Neural progenitor cell (in vitro differentiated cells): ENCODE measurements around the gene PPP6R1. TPM values are rescaled to one million over a fixed set of nuclear protein-coding genes. Genes with fewer than 3 reads are reported as not detected.

ENCODE experiments used
- DNase-seq: peaks from one replicate; pipeline ENCODE4 v3.0.0-alpha.2; 2016; ENCODE audit warnings: low spot score
- H2AFZ ChIP-seq: fragments of 200-600 bp; sonication (generic); replicated peaks from 2 replicates; pipeline ENCODE4 v1.6.1; 2016; ENCODE audit warnings: antibody characterized with exemption
- H3F3A ChIP-seq: fragments of 200-600 bp; sonication (generic); 2 replicates; pipeline ENCODE4 v1.6.1; 2016; ENCODE audit warnings: antibody characterized with exemption, low read depth
- H3K27ac ChIP-seq: fragments of 200-600 bp; sonication (generic); 2 replicates; pipeline ENCODE4 v1.5.1; 2016; ENCODE audit warnings: mild to moderate bottlenecking
- H3K27me3 ChIP-seq: fragments of 200-600 bp; sonication (generic); 2 replicates; pipeline ENCODE4 v1.6.1; 2016; ENCODE audit warnings: mild to moderate bottlenecking, moderate library complexity
- H3K36me3 ChIP-seq: fragments of 200-600 bp; sonication (generic); 2 replicates; pipeline ENCODE4 v1.5.1; 2016
- H3K4me1 ChIP-seq: fragments of 200-600 bp; sonication (generic); 2 replicates; pipeline ENCODE4 v1.6.1; 2016; ENCODE audit warnings: mixed run types
- H3K4me2 ChIP-seq: fragments of 200-600 bp; sonication (generic); 2 replicates; pipeline ENCODE4 v1.6.1; 2016
- H3K4me3 ChIP-seq: fragments of 200-600 bp; sonication (generic); 2 replicates; pipeline ENCODE4 v1.5.1; 2016
- H3K79me2 ChIP-seq: fragments of 200-600 bp; sonication (generic); 2 replicates; pipeline ENCODE4 v1.6.1; 2016; ENCODE audit warnings: low read depth
- H3K9ac ChIP-seq: fragments of 200-600 bp; sonication (generic); 2 replicates; pipeline ENCODE4 v1.6.1; 2016
- H3K9me3 ChIP-seq: fragments of 200-600 bp; sonication (generic); 2 replicates; pipeline ENCODE4 v1.5.1; 2016; ENCODE audit warnings: low read depth
- H4K20me1 ChIP-seq: fragments of 200-600 bp; sonication (generic); 2 replicates; pipeline ENCODE4 v1.6.1; 2016; ENCODE audit warnings: low read depth
- H3K27ac Mint-ChIP-seq: 3 replicates; pipeline ENCODE4 v1.8.0; 2021; ENCODE audit warnings: mixed read lengths
- H3K27me3 Mint-ChIP-seq: 2 replicates; pipeline ENCODE4 v1.8.0; 2022; ENCODE audit warnings: low read depth, mild to moderate bottlenecking, inconsistent platforms, moderate library complexity, mixed read lengths; ENCODE audit not compliant: insufficient read depth
- H3K36me3 Mint-ChIP-seq: 3 replicates; pipeline ENCODE4 v1.8.0; 2021; ENCODE audit warnings: mixed read lengths
- H3K4me1 Mint-ChIP-seq: 3 replicates; pipeline ENCODE4 v1.8.0; 2021; ENCODE audit warnings: mixed read lengths
- H3K4me3 Mint-ChIP-seq: 3 replicates; pipeline ENCODE4 v1.8.0; 2021; ENCODE audit warnings: mild to moderate bottlenecking, moderate library complexity, mixed read lengths
- H3K9me3 Mint-ChIP-seq: 3 replicates; pipeline ENCODE4 v1.8.0; 2020; ENCODE audit warnings: mixed read lengths
- CTCF ChIP-seq: fragments of 200-600 bp; sonication (generic); IDR thresholded peaks from 2 replicates; pipeline ENCODE4 v1.5.1; 2017; ENCODE audit warnings: antibody characterized with exemption, mild to moderate bottlenecking
- EZH2 ChIP-seq: fragments of 200-600 bp; sonication (generic); IDR thresholded peaks from 2 replicates; pipeline ENCODE4 v1.6.1; 2017; ENCODE audit warnings: antibody characterized with exemption, mild to moderate bottlenecking, moderate library complexity
- EZH2phosphoT487 ChIP-seq: fragments of 200-600 bp; sonication (generic); IDR thresholded peaks from 2 replicates; pipeline ENCODE4 v1.6.1; 2017; ENCODE audit warnings: antibody characterized with exemption
- total RNA-seq: library from RNA; depleted of rRNA; stranded (reverse); fragments of >200 nt; gene quantifications from 2 replicates; pipeline ENCODE4 v1.2.3, GENCODE V29; 2015; ENCODE audit warnings: low replicate concordance

PPP6R1 gene
- total RNA-seq, 1 donor from 2014 or later = 13.1 TPM

- Histone ChIP-seq H3K27me3 (no peaks in the 10 kb centered on the region), H3K9ac (peak overlapping the region; percentile 57), H3K4me1 (peaks cover 4% of the 10 kb centered on the region), H3K4me3 (peak overlapping the region; percentile 81), H3F3A (peaks cover 30% of the 10 kb centered on the region), H3K79me2 (peaks cover 16% of the 10 kb centered on the region), H3K36me3 (no peaks in the 10 kb centered on the region), H3K9me3 (no peaks in the 10 kb centered on the region), H3K4me2 (peak overlapping the region; percentile 91), H2AFZ (peak overlapping the region; percentile 86), H4K20me1 (peaks cover 3% of the 10 kb centered on the region), H3K27ac (peak overlapping the region; percentile 88)
- H3K4me3 Mint-ChIP-seq = peak overlapping the region; percentile 98
- H3K27ac Mint-ChIP-seq = peak overlapping the region; percentile 99
- H3K27me3 Mint-ChIP-seq = peaks cover 8% of the 10 kb centered on the region
- no peaks in the 10 kb centered on the region for H3K9me3 Mint-ChIP-seq
- peaks cover 10% of the 10 kb centered on the region for H3K36me3 Mint-ChIP-seq
- TF ChIP-seq CTCF = no peak
- TF ChIP-seq EZH2 = no peak
- no peak for TF ChIP-seq EZH2phosphoT487
- peaks cover 39% of the 10 kb centered on the region for H3K4me1 Mint-ChIP-seq
- no peak for DNase-seq
Measured at GRCh38 chr19:55279340-55279739, 20.5 kb upstream of the PPP6R1 start.

DNA sequence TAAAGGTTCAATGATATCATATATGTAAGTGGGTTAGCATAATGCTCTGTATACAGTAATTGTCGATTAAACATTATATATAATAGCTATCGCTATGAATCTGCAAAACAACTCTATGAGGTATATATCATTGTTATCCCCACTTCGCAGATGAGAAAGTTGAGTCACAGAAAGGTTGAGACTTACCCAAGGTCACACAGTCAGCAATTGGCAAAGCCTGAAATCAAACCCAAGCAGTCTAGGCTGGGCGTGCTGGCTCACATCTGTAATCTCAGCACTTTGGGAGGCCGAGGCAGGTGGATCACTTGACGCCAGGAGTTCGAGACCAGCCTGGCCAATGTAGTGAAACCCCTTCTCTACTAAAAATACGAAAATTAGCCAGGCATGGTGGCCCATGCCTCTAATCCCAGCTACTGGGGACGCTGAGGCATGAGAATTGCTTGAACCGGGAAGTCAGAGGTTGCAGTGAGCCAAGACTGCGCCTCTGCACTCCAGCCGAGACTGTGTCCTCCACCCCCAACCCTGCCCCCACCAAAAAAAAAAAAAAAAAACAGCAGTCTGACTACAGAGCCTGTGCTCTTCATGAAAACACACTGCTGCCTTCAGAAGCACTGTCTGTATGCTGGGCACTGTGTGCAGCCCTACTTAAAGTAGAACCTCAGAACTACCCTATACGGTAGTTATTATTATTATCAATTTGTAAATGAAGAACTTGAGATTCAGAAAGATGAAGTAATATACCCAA is 19.7 kb upstream of the PPP6R1 start:
- Histone ChIP-seq H3K4me3 (peak overlapping the region; percentile 81), H3K9ac (no peak overlapping the region)

DNA sequence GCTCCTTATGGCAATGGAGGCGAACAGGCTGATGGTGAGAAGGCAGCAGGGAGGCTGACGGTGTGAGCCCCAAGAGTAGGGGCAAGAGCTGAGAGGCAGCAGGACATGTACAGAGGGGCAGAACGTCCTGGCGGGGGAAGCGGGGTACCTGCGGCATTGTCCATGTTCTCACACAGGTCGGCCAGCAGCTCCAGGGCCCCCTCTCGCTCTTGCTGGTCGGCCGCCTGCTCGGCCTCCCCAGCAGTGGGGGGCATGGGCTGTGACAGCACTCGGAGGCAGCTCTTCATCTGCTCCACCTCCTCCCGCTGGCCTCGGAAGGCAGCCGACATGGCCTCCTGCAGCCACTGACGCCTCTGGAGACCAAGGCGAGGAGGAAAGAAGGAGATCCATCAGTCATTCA is 18.7 kb upstream of the PPP6R1 start:
- no peak overlapping the region for H2AFZ ChIP-seq
- H3F3A ChIP-seq = peaks cover 26% of the 10 kb centered on the region
- TF ChIP-seq EZH2phosphoT487 (no peak), EZH2 (no peak), CTCF (no peak)
- H3K4me3 ChIP-seq = no peak overlapping the region
- no peak overlapping the region for H3K9ac ChIP-seq
- no peak overlapping the region for H3K4me2 ChIP-seq
- H3K4me3 Mint-ChIP-seq = peak overlapping the region; percentile 62
- peaks cover 4% of the 10 kb centered on the region for H3K4me1 ChIP-seq
- peaks cover 11% of the 10 kb centered on the region for H3K79me2 ChIP-seq
- no peaks in the 10 kb centered on the region for H3K27me3 ChIP-seq
- no peaks in the 10 kb centered on the region for H3K9me3 ChIP-seq
- DNase-seq = no peak
- no peak overlapping the region for H3K27ac Mint-ChIP-seq
- H4K20me1 ChIP-seq = peaks cover 3% of the 10 kb centered on the region
- peaks cover 14% of the 10 kb centered on the region for H3K36me3 Mint-ChIP-seq
- H3K36me3 ChIP-seq = no peaks in the 10 kb centered on the region
- peaks cover 32% of the 10 kb centered on the region for H3K4me1 Mint-ChIP-seq
- H3K27ac ChIP-seq = no peak overlapping the region
- H3K27me3 Mint-ChIP-seq = peaks cover 6% of the 10 kb centered on the region
- peaks cover 2% of the 10 kb centered on the region for H3K9me3 Mint-ChIP-seq

More for the DNA sequence above, 19.7 kb upstream of the PPP6R1 start:
- no peaks in the 10 kb centered on the region for H3K9me3 ChIP-seq
- H3K36me3 ChIP-seq = no peaks in the 10 kb centered on the region
- H4K20me1 ChIP-seq = peaks cover 3% of the 10 kb centered on the region
- peaks cover 28% of the 10 kb centered on the region for H3F3A ChIP-seq
- H3K4me1 ChIP-seq = peaks cover 4% of the 10 kb centered on the region
- no peak overlapping the region for H2AFZ ChIP-seq
- Mint-ChIP-seq H3K27me3 (peaks cover 8% of the 10 kb centered on the region), H3K27ac (peak overlapping the region; percentile 82), H3K4me1 (peaks cover 37% of the 10 kb centered on the region), H3K36me3 (peaks cover 11% of the 10 kb centered on the region), H3K4me3 (peak overlapping the region; percentile 98), H3K9me3 (peaks cover 2% of the 10 kb centered on the region)
- no peak for DNase-seq
- no peaks in the 10 kb centered on the region for H3K27me3 ChIP-seq
- no peak for TF ChIP-seq EZH2
- no peak for TF ChIP-seq CTCF
- no peak for TF ChIP-seq EZH2phosphoT487
- H3K79me2 ChIP-seq = peaks cover 11% of the 10 kb centered on the region
- no peak overlapping the region for H3K27ac ChIP-seq
- peak overlapping the region; percentile 91 for H3K4me2 ChIP-seq
